GM18526 (cell line): ENCODE measurements around the gene NKAIN4.

Source experiments
- POLR2A ChIP-seq: IDR thresholded peaks from 3 replicates; pipeline ENCODE4 v1.6.1; 2011; ENCODE audit not compliant: insufficient read length; ENCODE audit errors: extremely low read depth

The NKAIN4 gene

GRCh38 chr20:63270606-63271325 lies 16.5 kb upstream of the NKAIN4 start:
- TF ChIP-seq POLR2A, result no peak

GRCh38 chr20:63269724-63270123 lies 15.5 kb upstream of the NKAIN4 start:
- TF ChIP-seq POLR2A, result no peak

GRCh38 chr20:63268671-63269439 lies 14.6 kb upstream of the NKAIN4 start:
- no peak for TF ChIP-seq POLR2A

- TF ChIP-seq POLR2A, result no peak
Observed at GRCh38 chr20:63268256-63268655, 14.0 kb upstream of the NKAIN4 start.

GRCh38 chr20:63267691-63268090 lies 13.4 kb upstream of the NKAIN4 start:
- no peak for TF ChIP-seq POLR2A

- TF ChIP-seq POLR2A, result no peak
Observed at GRCh38 chr20:63265891-63266515, 11.7 kb upstream of the NKAIN4 start.

GRCh38 chr20:63264519-63264918 lies 10.3 kb upstream of the NKAIN4 start:
- TF ChIP-seq POLR2A, result no peak

GRCh38 chr20:63264000-63264399 lies 9.7 kb upstream of the NKAIN4 start:
- TF ChIP-seq POLR2A, result no peak

- TF ChIP-seq POLR2A, result no peak
Observed at GRCh38 chr20:63262836-63263235, 8.6 kb upstream of the NKAIN4 start.

GRCh38 chr20:63261795-63262528 lies 7.7 kb upstream of the NKAIN4 start:
- TF ChIP-seq POLR2A, result no peak

GRCh38 chr20:63261060-63261794 lies 7.0 kb upstream of the NKAIN4 start:
- TF ChIP-seq POLR2A, result no peak

GRCh38 chr20:63260521-63260920 lies 6.3 kb upstream of the NKAIN4 start:
- TF ChIP-seq POLR2A, result no peak

- TF ChIP-seq POLR2A, result no peak
Observed at GRCh38 chr20:63259734-63260460, 5.6 kb upstream of the NKAIN4 start.

GRCh38 chr20:63258781-63259180 lies 4.5 kb upstream of the NKAIN4 start:
- TF ChIP-seq POLR2A, result no peak
